H1 (cell line): ENCODE measurements around the gene USP20. TPM values are rescaled to one million over a fixed set of nuclear protein-coding genes. Genes with fewer than 3 reads are reported as not detected.

ENCODE experiments used
- CTCF ChIA-PET: fragments of 300-600 bp; sonication (Branson Sonifier 250); formaldehyde crosslinking; loops from one replicate; lab custom pipeline; 2021; ENCODE audit not compliant: partially characterized antibody; lab: Charles Lee
- POLR2A ChIA-PET: fragments of 300-600 bp; sonication (Branson Sonifier 250); formaldehyde crosslinking; loops from one replicate; lab custom pipeline; 2021; ENCODE audit warnings: inconsistent platforms; ENCODE audit not compliant: partially characterized antibody; lab: Charles Lee
- DNase-seq, 2 experiments: peaks; one replicate each; pipeline versions ENCODE4 v3.0.0 to v3.0.0-alpha.2; 2010 to 2022; ENCODE audit warnings: low spot score in 2 of 2, low read depth in 1 of 2, mixed read lengths in 1 of 2
- FAIRE-seq: peaks from 2 replicates; lab custom pipeline; 2011; peaks lifted over from hg19 to GRCh38; lab: Jason Lieb, UNC
- H2AFZ ChIP-seq: 2 replicates; pipeline ENCODE4 v1.8.1; 2012; ENCODE audit warnings: low read length, inconsistent platforms
- H2AK5ac ChIP-seq: 2 replicates; pipeline ENCODE4 v1.6.1; 2013; ENCODE audit warnings: low read depth, low read length
- H2BK120ac ChIP-seq: replicated peaks from 2 replicates; pipeline ENCODE3; 2013; ENCODE audit warnings: low read depth, low read length, inconsistent platforms
- H2BK12ac ChIP-seq: 2 replicates; pipeline ENCODE4 v1.6.1; 2013; ENCODE audit warnings: low read depth, low read length
- H2BK15ac ChIP-seq: 2 replicates; pipeline ENCODE4 v1.6.1; 2013; ENCODE audit warnings: low read length
- H2BK20ac ChIP-seq: 2 replicates; pipeline ENCODE4 v1.6.1; 2013; ENCODE audit warnings: low read length
- H2BK5ac ChIP-seq: 2 replicates; pipeline ENCODE4 v1.6.1; 2013; ENCODE audit warnings: low read depth, low read length
- H3K14ac ChIP-seq: 2 replicates; pipeline ENCODE4 v1.6.1; 2013; ENCODE audit warnings: inconsistent platforms; ENCODE audit not compliant: insufficient read length
- H3K18ac ChIP-seq: 2 replicates; pipeline ENCODE4 v1.6.1; 2013; ENCODE audit warnings: low read length; ENCODE audit errors: extremely low read depth
- H3K23ac ChIP-seq: 2 replicates; pipeline ENCODE4 v1.6.1; 2013; ENCODE audit warnings: inconsistent platforms; ENCODE audit not compliant: insufficient read length
- H3K23me2 ChIP-seq: 2 replicates; pipeline ENCODE4 v1.6.1; 2013; ENCODE audit warnings: low read depth, low read length
- H3K27ac ChIP-seq: 2 replicates; pipeline ENCODE4 v1.6.1; 2011; ENCODE audit warnings: low read depth, low read length, inconsistent platforms
- H3K27me3 ChIP-seq, 4 experiments: replicated peaks in 1 of 4; 1 replicate in 1 of 4; 2 replicates in 3 of 4; pipeline versions ENCODE4 v1.6.1 to v1.8.1; 2011 to 2013; ENCODE audit warnings: low read length in 3 of 4, mild to moderate bottlenecking in 3 of 4, inconsistent platforms in 2 of 4, mixed read lengths in 2 of 4, moderate library complexity in 1 of 4; ENCODE audit not compliant: control insufficient read depth in 3 of 4, insufficient read depth in 3 of 4; ENCODE audit errors: extremely low read depth in 1 of 4
- H3K36me3 ChIP-seq, 4 experiments: 2 replicates each; pipeline versions ENCODE4 v1.6.1 to v1.8.1; 2011 to 2013; ENCODE audit warnings: mild to moderate bottlenecking in 4 of 4, low read length in 3 of 4, moderate library complexity in 2 of 4, control low read depth in 1 of 4, inconsistent platforms in 1 of 4; ENCODE audit not compliant: insufficient read depth in 4 of 4, control insufficient read depth in 2 of 4
- H3K4ac ChIP-seq: replicated peaks from 2 replicates; pipeline ENCODE3; 2013; ENCODE audit warnings: low read length, low read depth, mixed read lengths, inconsistent platforms; ENCODE audit not compliant: insufficient read length
- H3K4me1 ChIP-seq, 4 experiments: replicated peaks in 1 of 4; 1 replicate in 1 of 4; 2 replicates in 3 of 4; pipeline versions ENCODE4 v1.6.1 to v1.8.1; 2011 to 2013; ENCODE audit warnings: low read length in 3 of 4, inconsistent platforms in 2 of 4, mixed read lengths in 1 of 4; ENCODE audit not compliant: insufficient read depth in 4 of 4, control insufficient read depth in 3 of 4
- H3K4me2 ChIP-seq, 2 experiments: 2 replicates each; pipeline versions ENCODE4 v1.6.1 to v1.8.1; 2011 to 2013; ENCODE audit warnings: low read depth in 2 of 2, low read length in 2 of 2, control low read depth in 1 of 2, inconsistent platforms in 1 of 2, mild to moderate bottlenecking in 1 of 2; ENCODE audit not compliant: insufficient read depth in 1 of 2
- H3K4me3 ChIP-seq, 4 experiments: fragments of 200-600, 300-600 bp in 1 of 4; sonication (generic), shearing (Covaris generic), sonication (Bioruptor Twin) in 1 of 4; 2 replicates each; pipeline versions ENCODE4 v1.5.1 to v1.8.1; 2011 to 2016; ENCODE audit warnings: low read length in 4 of 4, low read depth in 3 of 4, control low read depth in 2 of 4, inconsistent platforms in 2 of 4, mild to moderate bottlenecking in 2 of 4, mixed read lengths in 1 of 4, moderate library complexity in 1 of 4; ENCODE audit not compliant: insufficient read depth in 2 of 4; ENCODE audit errors: extremely low read depth in 1 of 4
- H3K56ac ChIP-seq: replicated peaks from 2 replicates; pipeline ENCODE3; 2013; ENCODE audit warnings: low read depth, mild to moderate bottlenecking, mixed read lengths, low read length, inconsistent platforms; ENCODE audit not compliant: insufficient read length
- H3K79me1 ChIP-seq: 2 replicates; pipeline ENCODE4 v1.6.1; 2013; ENCODE audit warnings: low read depth, low read length, control low read depth
- H3K79me2 ChIP-seq, 2 experiments: 2 replicates each; pipeline versions ENCODE4 v1.6.1 to v1.8.1; 2012 to 2013; ENCODE audit warnings: low read length in 2 of 2, mild to moderate bottlenecking in 2 of 2, inconsistent platforms in 1 of 2; ENCODE audit not compliant: insufficient read depth in 2 of 2, control insufficient read depth in 1 of 2
- H3K9ac ChIP-seq, 4 experiments: replicated peaks in 1 of 4; 1 replicate in 1 of 4; 2 replicates in 3 of 4; pipeline versions ENCODE4 v1.6.1 to v1.8.1; 2011 to 2013; ENCODE audit warnings: low read depth in 3 of 4, low read length in 3 of 4, control low read depth in 2 of 4, mild to moderate bottlenecking in 2 of 4, moderate library complexity in 2 of 4, inconsistent platforms in 1 of 4; ENCODE audit errors: extremely low read depth in 1 of 4
- H3K9me3 ChIP-seq, 2 experiments: 2 replicates each; pipeline versions ENCODE4 v1.6.1 to v1.8.1; 2012 to 2013; ENCODE audit warnings: mild to moderate bottlenecking in 2 of 2, moderate library complexity in 2 of 2, control low read depth in 1 of 2, inconsistent platforms in 1 of 2, low read depth in 1 of 2, low read length in 1 of 2, mixed read lengths in 1 of 2; ENCODE audit not compliant: insufficient read depth in 2 of 2
- H4K20me1 ChIP-seq, 2 experiments: replicated peaks in 1 of 2; 2 replicates each; pipeline versions ENCODE3 to v1.8.1; 2011 to 2013; ENCODE audit warnings: inconsistent platforms in 2 of 2, low read length in 2 of 2, mild to moderate bottlenecking in 1 of 2; ENCODE audit not compliant: insufficient read depth in 2 of 2, control insufficient read depth in 1 of 2
- H4K5ac ChIP-seq: 2 replicates; pipeline ENCODE4 v1.6.1; 2013; ENCODE audit warnings: low read length, low read depth, mixed read lengths, inconsistent platforms; ENCODE audit not compliant: insufficient read length
- H4K8ac ChIP-seq: 2 replicates; pipeline ENCODE4 v1.8.0; 2013; ENCODE audit warnings: mild to moderate bottlenecking, moderate library complexity, low read length, inconsistent platforms; ENCODE audit not compliant: insufficient read depth; ENCODE audit errors: extremely low read depth
- H4K91ac ChIP-seq: replicated peaks from 2 replicates; pipeline ENCODE3; 2013; ENCODE audit warnings: low read length, mixed read lengths, inconsistent platforms; ENCODE audit not compliant: insufficient read length
- ATF3 ChIP-seq: IDR thresholded peaks from 2 replicates; pipeline ENCODE4 v1.6.1; 2011; ENCODE audit warnings: low read depth, mild to moderate bottlenecking, low read length; ENCODE audit not compliant: insufficient read depth
- GABPA ChIP-seq: IDR thresholded peaks from 2 replicates; pipeline ENCODE4 v1.6.1; 2011; ENCODE audit warnings: mild to moderate bottlenecking, low read length, moderate library complexity, borderline replicate concordance; ENCODE audit not compliant: insufficient read depth
- JUND ChIP-seq: IDR thresholded peaks from 2 replicates; pipeline ENCODE4 v1.6.1; 2011; ENCODE audit warnings: mild to moderate bottlenecking, improper control_type of control experiment, low read length
- KDM4A ChIP-seq: IDR thresholded peaks from one replicate; pipeline ENCODE4 v1.7.1; 2012; ENCODE audit warnings: low read depth, mild to moderate bottlenecking, moderate library complexity, low read length, inconsistent platforms; ENCODE audit not compliant: severe bottlenecking
- RNF2 ChIP-seq: fragments of 200-900, 300-1000 bp; sonication (generic); IDR thresholded peaks from 2 replicates; pipeline ENCODE4 v1.7.1; 2016; ENCODE audit warnings: borderline replicate concordance, low read depth, mild to moderate bottlenecking, antibody characterized with exemption, low read length; ENCODE audit not compliant: poor library complexity, severe bottlenecking; ENCODE audit errors: missing control alignments
- SIX5 ChIP-seq: IDR thresholded peaks from 2 replicates; pipeline ENCODE4 v1.6.1; 2011; ENCODE audit warnings: mild to moderate bottlenecking, low read depth, low read length
- SP4 ChIP-seq: IDR thresholded peaks from 2 replicates; pipeline ENCODE4 v1.6.1; 2012; ENCODE audit warnings: low read length, inconsistent platforms
- TAF7 ChIP-seq: optimal IDR thresholded peaks from 2 replicates; pipeline ENCODE3; 2011; ENCODE audit warnings: low read depth, mild to moderate bottlenecking, inconsistent platforms, low read length, moderate library complexity, borderline replicate concordance
- TEAD4 ChIP-seq: IDR thresholded peaks from 2 replicates; pipeline ENCODE4 v1.6.1; 2012; ENCODE audit warnings: low read depth, low read length, inconsistent platforms, mixed read lengths
- YY1 ChIP-seq: IDR thresholded peaks from 2 replicates; pipeline ENCODE4 v1.6.1; 2011; ENCODE audit warnings: low read depth, mild to moderate bottlenecking, low read length
- WGBS, 2 experiments: shearing (Covaris generic) in 1 of 2; methylation state at CpG; one replicate each; pipeline versions ENCODE4 v1.1.6 to v1.1.7; 2013 to 2015; ENCODE audit warnings: low lambda C conversion rate in 2 of 2, mixed read lengths in 2 of 2, inconsistent platforms in 1 of 2, low coverage in 1 of 2, missing lambda C conversion rate in 1 of 2; ENCODE audit not compliant: insufficient replicate concordance in 2 of 2, insufficient coverage in 1 of 2, insufficient read length in 1 of 2; ENCODE audit errors: extremely low coverage in 1 of 2, missing lambda C conversion rate in 1 of 2; 5-methylcytosine and 5-hydroxymethylcytosine counted together
- polyA plus RNA-seq, 7 experiments: library from polyadenylated mRNA; depleted of rRNA in 3 of 7; stranded (reverse) in 5 of 7; unstranded in 2 of 7; fragments of >200 nt in 5 of 7; fragments of 200-250 nt in 2 of 7; gene quantifications; 1 replicate in 5 of 7; 2 replicates in 1 of 7; 4 replicates in 1 of 7; pipeline versions ENCODE4 v1.2.1 to v1.2.3, GENCODE V29; 2011 to 2013; ENCODE audit warnings: missing spikeins in 2 of 7, mixed read lengths in 2 of 7
- total RNA-seq: library from RNA; stranded (reverse); fragmentation: NEBNext Ultra II Directional; extraction: Animal tissue kit (Norgen Biotek cat#: 25700); gene quantifications from 2 replicates; pipeline ENCODE4 v1.2.1, GENCODE V29; 2021

The USP20 gene
- total and polyA plus RNA-seq, 2 of the 8 experiments (the other 6 are each of a cell fraction or from before 2014, with no cell fraction given) = 13.4 to 23.0 TPM

GRCh38 chr9:129811967-129812363 is 23.3 kb upstream of the USP20 start:
- H4K91ac ChIP-seq = no peak overlapping the region
- H3K23me2 ChIP-seq = no peaks in the 10 kb centered on the region
- FAIRE-seq = no peak
- H3K36me3 ChIP-seq = peaks cover 7 to 43% (median 16%) of the 10 kb centered on the region in 4 experiments
- H3K79me2 ChIP-seq = no peaks in the 10 kb centered on the region
- POLR2A ChIA-PET = no interaction called here
- no peak for TF ChIP-seq SP4
- TF ChIP-seq TEAD4 = no peak
- no peak for TF ChIP-seq JUND
- no peak for TF ChIP-seq TAF7
- no peak for TF ChIP-seq ATF3
- TF ChIP-seq GABPA = no peak
- TF ChIP-seq RNF2 = no peak
- no peak for TF ChIP-seq YY1
- TF ChIP-seq KDM4A = no peak
- no peak for TF ChIP-seq SIX5
- TF ChIP-seq, all 59 proteins: peak for 0
- no peak for DNase-seq
- Histone ChIP-seq H3K18ac (no peak overlapping the region), H3K4me3 (no peak overlapping the region), H2BK5ac (no peak overlapping the region), H3K23ac (no peak overlapping the region), H3K27me3 (no peaks in the 10 kb centered on the region), H3K14ac (no peak overlapping the region), H4K8ac (no peak overlapping the region), H4K20me1 (peaks cover 3 to 21% of the 10 kb centered on the region in 2 experiments), H3K9me3 (no peaks in the 10 kb centered on the region), H2BK15ac (no peak overlapping the region), H2BK12ac (no peak overlapping the region), H2AFZ (no peak overlapping the region), H2BK20ac (no peak overlapping the region), H3K4ac (no peak overlapping the region), H4K5ac (no peak overlapping the region), H3K4me2 (no peak overlapping the region), H3K4me1 (no peaks in the 10 kb centered on the region; a peak in 1 of 7 replicates), H2AK5ac (no peak overlapping the region), H3K56ac (no peak overlapping the region), H3K79me1 (peaks cover 2% of the 10 kb centered on the region; the same call in 1 of the 2 replicates), H2BK120ac (no peak overlapping the region), H3K27ac (no peak overlapping the region), H3K9ac (no peak overlapping the region)
- CTCF ChIA-PET = interaction anchor here (1.3 to 1.9 kb wide), 3 partner anchors 10 to 353 kb away, joined by 3 to 5 read pairs (median 4); no protein-coding TSS in a partner anchor
- WGBS, 2 experiments = 95% methylated on average over 6 of the region's 6 CpGs; no CpG with 5 or more reads in 1 of the 2 experiments
